SH-SY5Y (cell line): ENCODE measurements around the gene TBC1D13.

Experiments
- GATA2 ChIP-seq: IDR thresholded peaks from 2 replicates; pipeline ENCODE4 v1.6.1; 2011; ENCODE audit warnings: mild to moderate bottlenecking, low read depth, low read length
- GATA3 ChIP-seq: IDR thresholded peaks from 2 replicates; pipeline ENCODE4 v1.6.1; 2011; ENCODE audit warnings: low read depth, mild to moderate bottlenecking, low read length, moderate library complexity

DNA sequence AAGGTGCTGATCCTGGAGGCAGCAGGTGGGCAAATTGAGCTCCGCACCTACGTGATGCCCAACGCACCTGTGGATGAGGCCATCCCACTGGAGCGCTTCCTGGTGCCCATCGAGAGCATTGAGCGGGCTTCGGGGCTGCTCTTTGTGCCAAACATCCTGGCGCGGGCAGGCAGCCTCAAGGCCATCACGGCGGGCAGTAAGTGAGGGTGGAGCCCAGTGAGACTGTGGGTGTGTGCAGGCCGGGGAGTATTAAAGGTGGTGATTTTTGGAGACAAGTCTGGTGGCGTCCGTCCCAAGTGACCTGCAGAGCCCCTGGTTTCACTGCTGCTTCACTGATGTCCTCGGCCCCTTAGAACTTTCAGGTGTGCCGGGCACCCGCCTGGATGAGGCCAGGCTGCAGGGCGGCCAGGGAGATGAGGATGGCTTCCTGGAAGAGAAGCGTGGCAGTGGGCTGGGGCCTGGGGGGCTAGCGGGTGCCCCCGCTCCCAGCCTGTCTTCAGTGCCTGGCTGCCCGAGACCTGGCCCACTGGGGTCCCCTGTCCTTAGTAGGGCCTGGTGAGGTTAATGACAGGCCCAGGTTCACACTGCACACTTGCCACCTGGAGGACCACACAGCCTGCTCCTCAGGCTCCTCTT lies 35.5 kb downstream of the TBC1D13 start:
- TF ChIP-seq GATA2, result no peak
- TF ChIP-seq GATA3, result no peak
